GM18508 (cell line): ENCODE results near the gene F10.

Experiments
- ATAC-seq: cut with Tn5 transposase; IDR thresholded peaks from one replicate; pipeline ENCODE4 v1.9.1; 2021; ENCODE audit warnings: moderate number of reproducible peaks; ENCODE audit not compliant: insufficient read depth, unreplicated experiment

The F10 gene

GRCh38 chr13:113086031-113086750 lies 36.4 kb upstream of the F10 start:
- ATAC-seq: no peak

- no peak for ATAC-seq
These were observed 35.3 kb upstream of the F10 start for GRCh38 chr13:113086991-113087922.

DNA sequence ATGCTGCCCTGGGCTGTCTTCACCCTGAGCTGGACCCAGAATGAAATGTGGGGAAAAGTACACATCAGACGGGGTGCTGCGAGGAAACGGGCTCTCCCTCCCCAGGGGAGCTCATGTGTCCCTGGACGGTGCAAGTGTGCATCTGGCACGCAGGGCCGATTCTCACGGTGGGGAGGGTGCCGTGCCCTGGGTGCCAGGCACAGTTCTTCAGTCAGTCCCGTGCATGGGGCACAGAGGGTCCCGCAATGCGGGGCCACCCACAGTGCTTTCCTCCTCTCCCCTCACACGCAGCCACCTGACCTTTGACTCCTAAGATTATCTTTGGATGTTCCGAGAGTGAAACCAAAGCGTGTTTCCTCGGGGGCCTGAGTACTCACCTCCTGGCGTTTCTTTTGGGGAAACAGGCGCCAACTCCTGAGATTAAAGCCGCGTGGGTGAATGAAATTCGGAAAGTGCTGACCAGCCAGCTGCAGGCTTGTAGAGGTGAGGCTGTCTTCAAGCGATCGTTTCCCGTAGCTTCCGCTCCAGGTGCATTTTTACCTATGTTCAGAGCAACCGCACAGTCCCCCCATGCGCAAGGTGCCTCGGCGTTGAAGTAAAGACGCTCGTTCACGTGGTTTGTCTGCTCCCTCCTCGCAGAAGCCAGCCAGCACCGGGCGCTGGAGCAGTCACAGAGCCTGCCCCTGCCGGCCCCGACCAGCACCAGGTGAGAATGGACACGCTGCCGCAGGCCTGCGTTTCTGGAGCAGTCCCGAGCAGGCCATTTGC lies 34.5 kb upstream of the F10 start:
- no peak for ATAC-seq

DNA sequence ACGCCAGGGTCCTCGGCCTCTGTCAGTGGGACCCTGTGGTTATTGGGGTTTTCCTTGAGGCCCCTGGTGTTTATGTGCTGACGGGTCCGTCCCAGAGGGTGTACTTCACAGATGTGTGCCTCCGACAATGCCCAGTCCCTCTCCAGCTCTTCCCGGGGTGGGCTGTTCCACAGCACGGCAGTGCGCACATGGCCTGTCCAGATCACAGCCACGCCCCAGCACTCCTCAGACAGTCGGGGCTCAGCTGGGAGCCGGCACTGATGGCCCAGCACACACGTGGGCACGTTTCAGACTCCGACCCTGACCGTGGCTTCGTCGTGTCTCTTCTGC lies 33.9 kb upstream of the F10 start:
- ATAC-seq: no peak

DNA sequence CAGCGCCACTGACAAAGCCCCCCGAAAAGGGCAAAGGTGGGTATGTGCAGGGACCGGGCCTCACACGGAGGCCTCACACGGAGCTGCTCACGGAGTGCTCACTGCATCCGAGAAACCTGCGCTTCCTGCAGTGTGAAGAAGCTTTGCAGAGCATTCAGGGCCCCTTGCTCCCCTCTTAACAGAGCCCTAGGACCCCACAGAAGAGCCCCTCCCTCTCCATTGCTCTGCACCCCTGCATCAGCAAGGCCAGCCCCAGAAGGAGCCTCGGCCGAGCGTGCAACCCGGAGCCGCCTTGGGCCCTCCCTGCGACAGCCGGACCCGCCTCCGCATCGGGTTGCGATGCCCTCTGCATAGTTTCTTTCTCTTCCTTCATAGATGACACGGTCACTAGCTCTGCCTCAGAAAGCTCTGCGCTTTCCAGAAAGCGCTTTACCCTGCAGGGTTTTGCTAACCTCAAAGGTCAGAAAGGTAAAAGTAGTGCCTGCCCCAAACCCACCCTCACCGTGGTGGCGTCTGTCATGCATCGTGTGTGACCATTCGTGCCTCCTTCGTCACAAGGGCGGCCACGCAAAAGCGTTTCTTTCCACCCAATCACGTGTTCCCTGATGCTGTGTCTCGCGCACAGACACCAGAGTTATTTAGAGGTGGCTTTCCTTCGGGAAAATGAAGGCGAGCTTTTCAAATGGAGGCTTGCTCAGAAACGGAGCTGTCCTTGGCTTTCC lies 32.7 kb upstream of the F10 start:
- ATAC-seq: no peak

GRCh38 chr13:113090415-113090770 lies 32.2 kb upstream of the F10 start:
- no peak for ATAC-seq

- no peak for ATAC-seq
These were observed 31.8 kb upstream of the F10 start for GRCh38 chr13:113090806-113091205.

DNA sequence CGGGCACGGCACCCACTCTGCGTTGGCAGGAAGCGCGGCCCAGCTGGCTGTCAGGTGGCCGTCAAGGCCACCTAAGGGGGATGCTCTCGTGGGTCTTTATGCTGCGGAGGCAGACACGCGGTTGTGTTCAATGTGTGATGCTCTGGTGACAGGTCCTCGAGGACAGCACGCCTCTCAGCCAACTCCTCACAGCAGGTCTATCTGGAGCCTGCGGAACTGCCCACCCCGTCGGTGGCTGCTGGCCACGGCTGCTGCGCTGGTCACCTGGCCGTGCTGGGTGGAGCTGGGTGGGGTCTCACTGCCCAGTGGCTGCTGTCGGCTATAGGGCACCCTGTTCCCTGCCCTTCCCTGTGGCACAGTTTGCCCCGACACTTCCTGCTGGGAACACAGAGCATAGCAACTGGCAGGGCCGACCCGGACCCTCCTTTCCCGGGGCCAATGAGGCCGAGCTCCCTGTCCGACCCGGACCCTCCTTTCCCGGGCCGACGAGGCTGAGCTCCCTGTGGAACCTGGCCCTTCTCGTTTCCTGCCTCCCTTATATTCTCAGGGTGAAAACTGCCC lies 31.3 kb upstream of the F10 start:
- ATAC-seq: no peak

- no peak for ATAC-seq
These were observed 30.5 kb upstream of the F10 start for GRCh38 chr13:113091891-113092775.

DNA sequence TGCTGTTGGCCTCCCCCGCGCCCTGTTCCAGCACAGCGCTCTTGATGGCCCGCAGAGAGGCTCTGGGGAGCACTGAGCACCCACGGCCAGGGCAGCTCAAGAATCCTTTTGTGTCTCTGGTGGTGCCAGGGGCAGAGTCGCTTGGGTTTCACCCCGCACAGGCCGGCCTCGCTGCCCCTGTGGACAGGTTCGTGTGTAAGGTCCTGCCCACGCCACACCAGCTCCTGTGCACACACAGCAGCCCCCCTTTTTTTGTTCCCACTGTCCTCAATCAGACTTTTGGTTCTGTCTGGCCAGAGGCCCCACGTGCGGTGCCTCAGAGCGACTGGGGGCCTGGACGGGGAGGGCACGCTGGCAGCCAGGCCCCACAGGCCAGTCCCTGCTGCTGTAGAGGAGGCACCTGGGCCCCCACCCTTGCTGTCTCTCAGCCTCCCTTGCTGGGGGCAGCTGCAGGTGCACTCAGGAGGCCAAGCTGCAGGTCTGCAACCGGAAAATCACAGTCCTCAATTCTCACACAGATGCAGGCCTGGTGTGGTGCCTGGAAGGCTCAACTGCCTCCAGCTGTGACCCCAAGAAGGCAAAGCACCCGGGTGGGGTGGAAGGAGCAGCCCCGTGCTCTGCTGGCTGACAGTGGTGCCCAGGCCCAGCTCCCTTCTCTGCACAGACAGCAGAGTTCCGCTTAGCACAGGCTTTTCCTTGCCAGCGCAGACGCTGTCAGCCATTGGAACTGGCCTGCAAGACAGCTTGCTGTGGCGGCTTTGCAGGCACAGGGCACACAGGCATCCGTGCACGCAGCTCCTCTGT lies 29.6 kb upstream of the F10 start:
- ATAC-seq: no peak

DNA sequence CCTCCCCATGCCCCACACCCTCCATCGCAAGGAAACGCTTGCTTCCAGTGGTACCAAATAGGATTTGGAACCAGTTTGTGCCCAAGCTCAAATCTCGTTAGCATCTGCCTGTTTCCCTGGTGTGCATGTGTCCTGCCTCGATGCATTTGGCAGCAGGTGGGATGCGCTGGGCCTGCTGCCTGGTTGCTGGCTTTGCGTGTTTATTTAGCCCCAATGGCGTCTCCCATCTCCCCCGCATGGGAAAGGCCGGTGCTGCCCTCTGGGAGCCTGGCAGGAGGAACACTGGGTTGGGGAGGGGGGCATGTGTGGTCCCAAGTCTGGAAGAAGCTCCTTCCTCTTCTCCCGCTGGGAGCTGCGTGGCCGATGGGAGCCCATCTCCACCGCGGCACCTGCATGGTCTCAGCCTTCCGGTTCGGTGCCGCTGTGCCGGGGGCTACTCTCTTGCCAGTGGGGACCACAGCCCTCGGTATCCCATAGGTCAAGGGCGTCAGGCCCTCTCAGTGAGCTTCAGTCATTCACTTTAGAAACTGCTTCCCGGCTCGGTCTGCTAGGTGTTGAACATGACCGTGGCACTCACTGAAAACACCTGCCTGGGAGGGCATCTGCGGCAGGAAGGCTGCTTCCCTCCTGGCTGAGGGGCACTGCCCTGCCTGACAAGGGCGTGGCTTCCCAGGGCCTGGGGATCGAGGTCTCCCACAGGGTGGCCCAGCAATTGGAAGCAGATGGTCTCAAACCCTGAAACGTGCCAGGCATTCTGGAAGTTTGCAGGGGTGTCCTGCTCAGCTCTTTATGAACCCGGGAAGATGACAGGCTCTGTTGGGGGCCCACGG lies 28.8 kb upstream of the F10 start:
- no peak for ATAC-seq

DNA sequence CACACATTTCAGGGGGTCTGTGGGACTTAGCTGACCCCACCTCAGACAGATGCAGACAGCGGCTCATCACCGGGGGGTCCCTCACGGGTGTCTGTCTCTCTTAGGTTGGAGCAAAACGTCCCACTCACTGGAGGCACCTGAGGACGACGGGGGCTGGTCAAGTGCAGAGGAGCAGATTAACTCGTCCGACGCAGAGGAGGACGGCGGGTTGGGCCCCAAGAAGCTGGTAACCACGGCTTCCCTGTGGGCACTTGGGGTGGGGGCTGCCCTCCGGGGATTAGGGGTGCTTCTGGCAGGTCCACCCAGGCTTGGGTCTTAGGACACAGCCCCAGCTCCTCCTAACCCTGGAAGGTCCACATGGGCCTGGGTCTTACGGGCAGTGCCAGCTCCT lies 28.2 kb upstream of the F10 start:
- ATAC-seq: no peak

DNA sequence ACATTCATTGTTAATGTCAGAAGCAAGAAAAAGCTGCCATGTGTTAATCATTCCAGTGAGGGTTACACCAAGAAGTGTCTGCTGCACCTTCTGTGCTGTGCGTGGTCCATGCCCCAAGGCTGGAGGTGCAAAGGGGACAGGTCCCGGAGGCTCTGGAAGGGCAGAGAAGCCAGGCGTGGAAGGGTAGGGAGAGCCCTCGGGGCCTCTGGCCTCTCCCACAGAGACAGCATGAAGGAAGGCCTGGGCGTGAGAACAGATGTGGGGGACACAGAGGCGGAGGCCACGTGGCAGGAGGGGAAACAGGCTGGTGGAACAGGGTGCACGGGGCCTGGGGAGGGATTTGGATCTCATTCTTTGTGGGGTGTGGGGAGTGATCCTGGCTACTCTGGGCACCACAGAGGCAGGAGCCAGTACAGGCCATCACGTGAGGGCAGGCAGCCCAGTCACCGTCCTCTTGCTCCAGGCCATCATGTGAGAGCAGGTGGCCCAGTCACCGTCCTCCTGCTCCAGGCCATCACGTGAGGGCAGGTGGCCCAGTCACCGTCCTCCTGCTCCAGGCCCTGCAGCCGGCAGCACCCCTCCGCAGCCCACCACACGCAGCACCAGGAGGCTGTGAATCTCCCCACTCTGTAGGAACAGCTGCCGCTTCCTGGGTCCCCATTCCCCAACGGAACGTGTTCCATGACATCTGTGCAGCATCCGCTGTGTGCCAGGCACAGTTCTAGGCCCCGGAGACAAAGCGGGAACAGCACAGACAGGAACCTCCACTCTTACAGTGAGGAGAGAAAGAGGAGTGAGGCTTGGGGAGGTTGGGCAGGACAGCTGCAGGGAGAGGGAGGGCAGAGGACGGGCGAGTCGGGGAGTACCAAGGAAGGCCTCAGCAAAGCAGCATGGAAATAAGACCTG lies 27.2 kb upstream of the F10 start:
- ATAC-seq: no peak

DNA sequence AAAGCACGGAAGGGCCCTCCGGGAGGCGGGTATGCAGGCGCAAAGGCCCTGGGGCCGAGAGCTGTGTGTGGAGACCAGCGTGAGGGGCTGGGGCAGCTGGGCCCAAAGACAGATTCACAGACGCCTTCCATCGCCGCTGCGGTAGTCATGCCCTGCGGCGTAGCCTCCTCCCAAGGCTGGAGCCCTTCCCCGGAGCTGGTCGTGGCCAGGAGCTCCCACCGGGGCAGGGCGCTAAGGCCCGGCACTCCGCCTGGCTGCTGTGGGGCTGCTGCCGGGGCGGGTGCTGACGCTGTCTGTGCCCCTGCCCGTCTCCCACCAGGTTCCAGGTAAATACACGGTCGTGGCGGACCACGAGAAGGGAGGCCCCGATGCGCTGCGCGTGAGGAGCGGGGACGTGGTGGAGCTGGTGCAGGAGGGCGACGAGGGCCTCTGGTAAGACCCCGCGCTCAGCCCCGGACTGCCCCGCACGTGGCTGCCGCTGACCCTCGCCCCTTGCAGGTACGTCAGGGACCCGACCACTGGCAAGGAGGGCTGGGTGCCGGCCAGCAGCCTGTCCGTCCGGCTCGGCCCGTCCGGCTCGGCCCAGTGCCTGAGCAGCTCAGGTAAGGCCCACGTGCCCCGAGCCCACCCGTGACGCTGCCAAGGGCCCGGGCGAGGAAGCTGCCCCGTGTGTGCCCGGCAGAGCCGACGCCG lies 26.4 kb upstream of the F10 start:
- ATAC-seq: no peak

- ATAC-seq: no peak
These were observed 25.8 kb upstream of the F10 start for GRCh38 chr13:113096745-113097305.

DNA sequence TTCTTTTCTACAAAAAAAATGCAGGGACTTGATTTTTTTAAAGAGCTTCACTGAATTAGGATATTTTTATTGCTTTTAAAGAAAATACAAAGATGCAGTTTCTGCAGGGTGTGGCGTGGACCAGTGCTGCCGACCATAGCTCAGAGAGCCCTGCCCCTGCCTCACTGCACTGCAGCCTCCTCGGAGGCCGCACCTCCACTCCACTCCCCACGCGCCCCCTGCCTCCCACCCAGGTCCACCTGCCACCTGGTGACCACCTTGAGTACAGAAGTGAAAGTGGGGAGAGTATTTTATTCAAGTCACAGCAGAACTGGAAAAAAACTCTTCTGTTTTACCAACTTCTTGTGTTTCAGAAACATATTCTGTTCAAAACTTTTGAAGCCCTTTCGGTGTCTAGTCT lies 24.9 kb upstream of the F10 start:
- ATAC-seq: no peak
